T-helper 2 cell treated with Interferon-gamma antibody and Interleukin-4, amounts not matched to agents 100 ng/mL and 5 ng/mL, for 36 hours (primary cell): ENCODE data around the gene TMEM51. TPM values are rescaled to one million over a fixed set of nuclear protein-coding genes. Genes with fewer than 3 reads are reported as not detected.

Source experiments
- intact Hi-C: fragments of 100-400 bp; cut with micrococcal nuclease; formaldehyde crosslinking; loops from one replicate; pipeline ENCODE4 v1.15.1; 2023
- total RNA-seq: library from RNA; stranded (reverse); gene quantifications from 2 replicates; pipeline ENCODE4 v1.2.3, GENCODE V29; 2022

The TMEM51 gene
- total RNA-seq, 1 donor from 2014 or later = not detected

DNA sequence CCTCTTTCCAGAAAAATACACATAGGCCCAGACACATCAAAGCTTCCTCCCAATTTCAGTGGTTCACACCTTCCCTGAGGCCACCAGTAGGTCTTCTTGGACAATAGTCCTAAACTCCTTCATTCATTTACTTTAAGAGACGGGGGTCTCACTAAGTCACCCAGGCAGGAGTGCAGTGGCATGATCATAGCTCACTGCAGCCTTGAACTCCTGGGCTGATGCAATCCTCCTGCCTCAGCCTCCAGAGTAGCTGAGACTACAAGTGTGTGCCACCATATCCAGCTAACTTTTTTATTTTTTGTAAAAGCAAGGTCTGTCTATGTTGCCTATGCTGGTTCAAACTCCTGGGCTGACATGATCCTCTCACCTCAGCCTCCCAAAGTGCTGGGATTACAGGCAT, 85.2 kb downstream of the TMEM51 start:
- intact Hi-C loops = loop anchor here (10.0 kb wide), 1 partner anchor 84 kb away; the partner anchor contains the start of gene TMEM51

DNA sequence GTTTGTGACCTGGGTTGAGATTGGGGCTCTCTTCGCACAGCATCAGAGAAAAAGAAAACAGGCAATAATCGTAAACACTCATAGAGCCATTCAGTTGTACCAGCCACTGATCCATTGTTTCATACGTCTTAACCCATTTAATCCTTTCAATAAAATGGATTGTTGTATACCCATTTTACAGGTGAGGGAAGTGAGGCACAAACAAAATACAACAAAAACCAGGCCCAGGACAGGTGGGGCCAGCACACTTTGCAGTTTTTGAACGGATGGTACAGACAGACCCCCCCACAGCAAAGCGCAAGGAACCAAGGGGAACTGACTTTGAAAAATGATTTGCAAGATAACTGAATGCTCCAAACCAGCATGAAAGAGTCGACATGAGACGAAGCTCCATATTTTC, 89.2 kb downstream of the TMEM51 start:
- intact Hi-C loops = no loop called here

DNA sequence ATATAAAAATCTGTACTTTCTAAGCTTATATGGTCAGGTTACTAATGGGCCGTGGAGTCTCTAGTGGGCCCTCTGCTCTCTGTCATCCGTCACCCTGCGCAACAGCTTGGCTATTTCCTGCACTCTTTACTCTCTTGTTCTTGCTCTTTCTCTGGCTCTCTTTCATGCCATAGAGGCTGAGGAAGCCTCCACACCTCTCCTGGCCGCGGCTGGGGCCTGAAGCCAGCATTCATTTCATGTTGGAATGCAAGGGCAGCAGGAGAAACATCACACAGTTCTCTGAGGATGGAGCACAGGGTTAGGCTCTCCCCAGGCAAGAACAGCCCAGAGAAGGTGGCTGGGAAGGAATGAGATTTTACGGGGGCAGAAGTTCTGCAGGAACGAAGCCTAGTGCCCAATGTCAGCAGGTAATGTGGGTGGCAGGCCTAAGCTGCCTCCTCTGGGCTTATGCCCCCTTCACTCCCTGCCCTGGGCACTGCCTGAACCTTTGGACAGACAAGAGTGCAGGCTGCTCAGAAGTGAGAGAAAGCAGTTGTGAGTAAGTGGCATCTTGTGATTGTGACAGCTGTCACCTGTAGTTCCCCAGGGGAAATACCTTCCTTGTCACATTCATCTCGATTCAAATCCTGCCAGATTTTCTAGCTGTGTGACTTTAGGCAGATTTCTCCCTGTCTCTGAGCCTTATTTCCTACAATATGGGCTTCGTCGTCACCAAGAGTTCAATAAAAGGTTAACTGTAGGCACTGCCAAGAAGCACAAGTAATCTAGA, 89.9 kb downstream of the TMEM51 start:
- intact Hi-C loops = no loop called here

DNA sequence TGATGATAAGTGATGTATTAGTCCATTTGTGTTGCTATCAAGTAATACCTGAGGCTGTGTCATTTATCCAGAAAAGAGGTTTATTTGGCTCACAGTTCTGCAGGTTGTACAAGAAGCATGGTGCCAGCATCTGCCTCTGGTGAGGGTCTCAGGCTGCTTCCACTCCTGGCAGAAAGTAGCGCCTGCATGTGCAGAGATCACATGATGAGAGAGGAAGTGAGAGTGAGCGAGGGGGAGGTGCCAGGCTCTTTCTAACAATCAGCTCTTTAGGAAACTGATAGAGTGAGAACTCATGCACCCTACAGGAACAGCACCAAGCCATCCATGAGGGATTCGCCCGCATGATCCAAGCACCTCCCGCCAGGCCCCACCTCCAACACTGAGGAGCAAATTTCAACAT, 91.3 kb downstream of the TMEM51 start:
- intact Hi-C loops = no loop called here

DNA sequence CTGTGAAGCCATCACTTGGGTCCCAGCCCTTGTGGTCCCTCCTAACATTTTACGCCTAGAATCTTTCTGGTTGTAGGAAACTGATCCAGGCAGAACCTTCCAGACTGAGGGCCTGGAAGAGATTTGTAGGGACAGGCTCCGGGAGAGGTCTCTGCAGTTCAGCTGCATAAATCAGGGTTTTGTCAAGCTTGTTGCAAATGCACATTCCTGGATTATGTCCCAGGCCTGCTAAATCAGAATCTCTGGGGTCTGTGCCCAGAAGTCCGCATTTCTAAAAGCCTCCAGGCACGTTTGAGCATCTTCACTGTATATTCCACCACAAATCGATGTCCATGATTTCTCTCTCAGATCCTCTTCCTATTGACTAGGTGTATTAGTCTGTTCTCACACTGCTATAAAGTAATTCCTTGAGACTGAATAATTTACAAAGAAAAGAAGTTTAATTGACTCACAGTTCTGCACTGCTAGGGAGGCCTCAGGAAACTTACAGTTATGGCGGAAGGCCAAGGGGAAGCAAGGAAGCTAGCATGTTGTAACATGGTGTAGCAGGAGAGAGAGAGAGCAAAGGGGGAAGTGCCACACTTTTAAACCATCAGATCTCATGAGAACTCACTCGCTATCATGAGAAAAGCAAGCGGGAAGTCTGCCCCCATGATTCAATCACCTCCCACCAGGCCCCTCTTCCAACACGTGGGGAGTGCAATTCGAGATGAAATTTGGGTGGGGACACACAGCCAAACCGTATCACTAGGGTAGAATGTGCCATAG, 92.2 kb downstream of the TMEM51 start:
- intact Hi-C loops = no loop called here

DNA sequence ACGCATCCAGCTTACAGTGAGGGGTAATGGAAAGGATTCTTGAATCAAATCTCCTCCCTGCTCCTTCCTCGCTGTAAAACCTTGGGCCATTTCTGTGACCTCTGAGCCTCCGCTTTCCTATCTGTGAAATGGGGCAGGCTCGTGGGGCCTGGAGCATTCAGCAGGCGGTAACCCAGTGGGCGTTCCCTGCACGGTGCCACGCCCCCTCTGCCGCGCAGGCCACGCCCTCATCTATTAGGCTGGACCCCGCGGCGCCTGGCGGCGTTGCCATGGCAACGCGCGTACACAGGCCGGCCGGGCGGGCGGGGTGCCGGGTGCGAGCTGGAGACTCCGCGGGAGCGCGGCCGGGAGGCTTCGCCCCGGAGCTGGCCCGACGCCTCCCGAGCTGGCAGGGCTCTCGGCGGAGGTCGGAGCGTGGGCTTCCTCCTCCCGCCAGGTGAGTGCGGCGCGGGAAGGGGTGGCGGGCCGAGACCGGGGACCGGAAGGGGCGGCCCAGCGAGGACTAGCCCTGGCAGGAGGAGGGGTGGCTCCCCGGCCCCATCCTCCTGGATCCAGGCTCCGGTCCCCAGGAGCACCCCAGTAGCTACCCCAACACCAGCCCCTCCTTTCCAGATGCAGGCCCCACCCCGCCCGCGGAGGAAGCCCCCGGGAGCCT, 93.5 kb downstream of the TMEM51 start, which contains the start of gene FHAD1:
Gene FHAD1, plus strand, starts transcription at position 264 of the 655 bp plus-strand sequence. CDS start 4,562 bp downstream, outside the sequence.
- intact Hi-C loops = no loop called here

DNA sequence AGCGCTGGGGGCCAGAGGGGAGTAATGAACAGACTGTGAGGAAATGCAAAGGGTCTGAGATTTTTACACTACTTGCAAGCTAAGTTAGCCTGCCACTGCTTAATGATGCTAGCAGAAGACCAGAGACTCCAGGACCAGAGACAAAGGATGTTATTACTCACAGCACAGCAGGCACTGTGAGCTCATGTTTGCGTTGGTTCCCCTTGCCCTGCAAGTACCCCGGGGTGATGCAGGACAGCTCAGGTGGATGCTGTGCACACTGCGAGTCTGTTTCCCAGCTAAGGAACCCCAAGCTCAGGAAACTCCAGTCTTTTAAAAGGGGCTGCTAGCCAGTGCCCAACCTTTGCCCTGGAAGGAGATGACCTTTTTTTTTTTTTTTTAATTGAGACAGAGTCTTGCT, 94.7 kb downstream of the TMEM51 start:
- intact Hi-C loops = loop anchor here (2.0 kb wide), 1 partner anchor 17 kb away; no protein-coding TSS in a partner anchor

DNA sequence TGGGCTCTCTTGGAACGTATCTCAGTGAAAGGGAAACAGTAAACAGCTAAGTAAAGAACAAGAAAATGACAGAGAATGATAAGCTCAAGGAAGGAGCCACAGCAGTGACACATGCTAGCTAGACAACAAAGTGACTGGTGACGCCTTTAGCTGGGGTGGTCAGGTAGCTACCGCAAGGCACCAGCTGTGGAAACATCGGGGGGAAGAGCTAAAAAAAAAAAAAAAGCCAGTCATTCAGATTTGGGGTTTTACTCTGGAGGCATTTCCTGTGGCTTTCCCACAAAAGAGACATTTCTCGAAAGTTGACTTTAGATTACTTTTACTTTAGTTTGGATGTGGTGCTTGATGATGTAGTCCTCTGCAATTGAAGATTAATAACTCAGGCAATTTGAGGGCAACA, 95.5 kb downstream of the TMEM51 start:
- intact Hi-C loops = loop anchor here (2.0 kb wide), 1 partner anchor 18 kb away; no protein-coding TSS in a partner anchor

DNA sequence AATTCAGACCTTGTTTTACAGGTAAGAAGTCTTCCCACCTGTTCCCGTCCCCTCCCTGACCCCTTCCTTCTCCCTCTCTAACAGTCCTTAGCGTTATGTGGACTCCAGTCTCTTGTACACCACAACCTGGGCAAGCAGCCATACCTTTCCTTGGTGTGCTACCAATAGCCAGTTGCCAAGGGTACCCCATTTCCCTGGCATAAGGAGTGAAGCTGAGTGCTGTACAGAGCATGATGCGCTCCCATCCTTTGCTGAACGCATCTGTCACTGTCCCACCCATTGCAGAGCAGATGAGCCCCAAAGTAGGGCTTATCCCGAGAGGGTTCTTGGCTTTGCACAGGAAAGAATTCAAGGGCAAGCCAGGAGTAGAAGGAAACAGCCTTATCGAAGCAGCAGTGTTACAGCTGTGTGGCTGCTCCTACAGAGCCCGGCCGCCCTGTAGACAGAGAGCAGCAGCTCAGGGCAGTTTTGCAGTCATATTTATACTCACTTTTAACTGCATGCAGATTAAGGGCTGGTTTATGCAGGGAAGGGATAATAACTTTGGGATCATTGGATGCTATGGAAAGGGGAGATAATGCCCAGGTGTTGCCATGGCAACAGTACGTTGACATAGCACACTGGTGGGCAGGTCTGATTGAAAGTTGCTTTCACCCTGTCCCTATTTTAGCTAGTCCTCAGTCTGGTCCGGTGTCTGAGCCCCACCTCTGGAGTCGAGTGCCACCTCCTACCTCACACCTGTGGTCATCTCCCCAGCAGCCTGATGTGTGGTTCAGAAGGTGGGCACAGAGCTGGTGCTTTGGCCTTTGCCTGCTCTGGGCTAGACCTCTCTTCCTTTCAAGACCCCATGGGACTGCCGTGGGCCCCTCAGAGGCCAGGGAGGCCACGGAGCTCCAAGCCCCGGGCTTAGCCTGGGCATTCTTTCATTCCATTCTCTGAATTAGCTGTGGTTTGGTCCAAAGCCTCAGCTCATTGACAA, 98.6 kb downstream of the TMEM51 start:
- intact Hi-C loops = loop anchor here (5.0 kb wide), 1 partner anchor 95 kb away; no protein-coding TSS in a partner anchor

DNA sequence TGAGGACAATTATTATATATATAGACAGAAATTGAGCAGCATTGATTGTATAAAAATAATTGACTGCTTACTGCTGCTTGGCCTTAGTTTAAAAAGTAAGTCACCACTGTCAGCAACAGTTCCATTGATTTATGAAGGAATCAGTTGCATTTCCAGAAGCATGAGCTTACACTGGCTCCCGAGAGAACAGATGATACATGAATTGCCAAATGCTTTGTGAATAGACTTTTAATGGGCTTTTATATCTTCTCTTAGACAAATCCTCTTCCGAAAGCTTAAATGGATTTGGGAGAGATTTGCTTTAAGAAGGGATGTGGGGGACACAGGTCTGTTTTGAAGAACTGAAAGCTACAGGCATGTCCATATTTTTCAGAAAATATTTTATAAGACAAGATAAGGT, 101.0 kb downstream of the TMEM51 start:
- intact Hi-C loops = loop anchor here (5.0 kb wide), 1 partner anchor 93 kb away; no protein-coding TSS in a partner anchor

DNA sequence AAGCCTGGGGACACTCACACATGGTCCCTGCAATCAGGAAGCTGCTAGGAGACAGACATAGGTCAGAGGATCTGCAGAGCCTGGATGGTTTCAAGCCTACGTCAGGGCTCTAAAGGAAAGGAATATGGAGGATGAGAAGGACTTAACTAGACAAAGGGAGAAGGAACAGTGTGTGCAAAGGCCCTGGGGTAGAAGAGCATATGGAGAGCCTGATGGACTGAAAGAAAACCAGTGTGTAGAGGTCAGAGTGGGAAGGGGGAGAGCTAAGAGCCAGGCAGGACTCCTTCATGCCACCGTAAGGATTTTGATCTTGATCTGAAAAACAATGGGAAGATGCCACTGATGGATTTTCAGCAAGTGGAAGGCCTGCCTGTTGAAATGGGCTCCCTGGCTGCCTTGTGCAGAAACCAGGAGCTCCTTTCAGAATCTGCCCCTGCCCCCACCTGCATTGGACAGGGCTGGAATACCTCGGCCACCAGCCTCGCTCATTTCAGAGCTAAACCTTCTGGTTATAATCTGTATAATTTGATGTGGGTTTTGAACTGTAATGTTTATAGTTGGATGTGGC, 102.1 kb downstream of the TMEM51 start:
- intact Hi-C loops = no loop called here

DNA sequence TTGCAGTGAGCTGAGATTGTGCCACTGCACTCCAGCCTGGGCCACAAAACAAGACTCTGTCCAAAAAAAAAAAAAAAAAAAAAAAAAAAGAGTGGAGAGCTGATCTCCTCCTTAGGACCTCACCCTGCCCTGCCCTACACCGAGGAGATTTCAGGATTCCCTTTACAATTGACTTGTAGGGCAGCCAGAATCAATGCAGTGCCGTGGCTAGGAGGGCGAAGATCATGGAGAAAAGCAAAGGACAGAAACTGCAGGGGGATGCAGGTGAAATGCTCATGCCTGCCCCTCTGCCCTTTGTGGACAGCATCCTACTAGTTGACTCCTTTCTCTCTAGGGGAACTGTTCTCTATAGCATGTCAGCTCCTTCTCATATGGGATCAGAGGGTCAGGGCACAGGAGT, 103.0 kb downstream of the TMEM51 start:
- intact Hi-C loops = no loop called here

DNA sequence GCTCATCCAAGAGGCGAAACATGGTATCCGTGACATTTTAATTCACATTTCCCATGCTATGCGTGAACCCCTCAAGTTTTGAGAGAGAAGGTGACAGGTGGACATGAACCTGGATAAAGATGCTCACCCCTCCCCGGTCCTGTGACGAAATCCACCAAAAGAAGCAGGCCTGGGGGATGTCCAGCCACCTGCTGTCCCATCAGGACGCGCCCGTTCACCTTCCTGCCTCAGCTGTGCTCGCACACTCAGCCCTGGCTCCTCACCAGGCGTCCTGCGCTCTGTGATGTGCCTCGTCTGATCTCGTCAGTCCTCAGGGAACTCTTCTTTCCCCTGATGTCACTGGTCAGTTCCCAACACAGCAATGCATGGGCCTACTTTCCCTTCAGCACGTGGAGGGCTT, 103.8 kb downstream of the TMEM51 start:
- intact Hi-C loops = no loop called here

DNA sequence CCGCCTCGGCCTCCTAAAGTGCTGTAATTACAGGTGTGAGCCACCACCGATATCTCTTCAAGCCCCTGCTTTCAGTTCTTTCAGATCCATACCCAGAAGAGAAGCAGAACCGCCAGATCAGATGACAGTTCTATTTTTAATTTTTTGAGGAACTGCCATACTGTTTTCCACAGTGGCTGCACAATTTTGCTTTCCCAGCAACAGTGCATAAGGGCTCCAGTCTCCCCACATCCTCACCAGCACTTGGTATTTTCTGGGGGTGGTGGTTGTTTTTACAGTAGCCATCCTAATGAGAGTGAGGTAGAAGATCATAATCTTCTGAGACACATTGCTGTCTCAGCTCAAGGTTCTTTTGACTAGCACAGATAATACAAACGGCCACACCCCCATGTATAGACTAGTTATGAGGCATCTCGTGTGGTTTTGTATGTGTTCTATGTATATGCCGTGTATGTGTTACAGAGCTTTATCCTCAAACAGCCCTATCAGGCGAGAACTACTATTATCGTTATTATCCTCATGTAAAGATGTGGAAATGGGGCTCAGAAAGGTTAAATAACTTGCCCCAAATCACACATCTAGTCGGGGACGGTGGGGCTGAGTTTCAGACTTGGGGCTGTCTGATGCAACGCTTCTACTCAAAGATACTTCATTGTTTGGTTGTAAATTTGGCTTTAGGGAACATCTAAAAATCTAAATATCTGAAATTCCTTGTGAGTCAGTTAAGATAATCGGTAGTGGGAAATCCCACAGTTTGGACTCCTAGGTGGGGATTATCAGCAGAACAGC, 105.5 kb downstream of the TMEM51 start:
- intact Hi-C loops = no loop called here

DNA sequence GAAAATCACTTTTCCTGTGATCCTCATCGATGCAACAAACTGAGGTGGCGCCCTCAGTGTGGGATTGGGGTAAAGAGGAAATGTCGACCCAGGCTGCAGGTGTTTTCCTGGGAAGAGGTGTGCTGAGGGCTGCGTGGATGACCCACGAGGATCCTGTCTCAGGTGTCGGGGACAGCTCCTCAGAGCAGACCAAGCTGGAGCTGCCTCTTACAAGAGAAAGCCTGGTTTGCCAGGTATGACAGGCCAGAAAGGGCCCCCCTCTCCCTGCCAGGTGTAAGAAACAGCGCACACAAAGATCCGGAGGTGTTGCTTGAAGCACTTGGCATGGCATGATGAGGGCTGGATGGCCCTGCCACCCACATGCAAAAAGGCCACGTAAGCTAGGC, 106.1 kb downstream of the TMEM51 start:
- intact Hi-C loops = no loop called here

DNA sequence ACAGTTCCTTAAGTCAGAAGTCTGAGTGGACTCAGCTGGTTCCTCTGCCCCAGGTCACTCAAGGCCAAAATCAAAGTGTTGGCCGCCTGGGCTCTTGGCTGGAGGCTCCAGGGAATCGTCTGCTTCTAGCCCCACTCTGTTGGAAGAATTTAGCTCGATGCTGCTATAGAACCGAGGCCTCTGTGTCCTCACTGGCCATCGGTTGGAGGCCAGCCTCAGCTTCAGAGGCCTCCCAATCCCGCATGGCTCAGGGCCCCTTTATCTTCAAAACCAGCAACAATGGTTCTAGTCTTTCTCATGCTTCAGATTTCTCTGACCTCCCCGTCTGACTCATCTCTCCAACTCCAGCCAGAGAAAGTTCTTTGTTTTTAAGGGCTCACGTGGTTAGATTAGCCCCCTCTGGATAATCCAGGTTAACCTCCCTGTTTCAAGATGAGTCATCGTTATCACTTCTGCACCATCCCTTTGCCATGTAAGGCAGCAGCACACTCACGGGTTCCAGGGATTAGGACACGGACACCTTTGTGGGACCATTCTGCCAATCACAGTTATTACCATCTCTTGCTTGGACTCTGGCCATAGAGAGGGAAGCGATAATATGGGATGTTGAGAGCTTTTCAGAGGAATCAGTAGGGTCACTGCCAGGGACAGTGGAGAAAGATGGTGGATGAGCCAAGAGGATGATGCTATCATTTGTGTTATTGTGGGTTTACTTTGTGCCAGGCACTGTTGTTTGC, 107.0 kb downstream of the TMEM51 start:
- intact Hi-C loops = no loop called here

DNA sequence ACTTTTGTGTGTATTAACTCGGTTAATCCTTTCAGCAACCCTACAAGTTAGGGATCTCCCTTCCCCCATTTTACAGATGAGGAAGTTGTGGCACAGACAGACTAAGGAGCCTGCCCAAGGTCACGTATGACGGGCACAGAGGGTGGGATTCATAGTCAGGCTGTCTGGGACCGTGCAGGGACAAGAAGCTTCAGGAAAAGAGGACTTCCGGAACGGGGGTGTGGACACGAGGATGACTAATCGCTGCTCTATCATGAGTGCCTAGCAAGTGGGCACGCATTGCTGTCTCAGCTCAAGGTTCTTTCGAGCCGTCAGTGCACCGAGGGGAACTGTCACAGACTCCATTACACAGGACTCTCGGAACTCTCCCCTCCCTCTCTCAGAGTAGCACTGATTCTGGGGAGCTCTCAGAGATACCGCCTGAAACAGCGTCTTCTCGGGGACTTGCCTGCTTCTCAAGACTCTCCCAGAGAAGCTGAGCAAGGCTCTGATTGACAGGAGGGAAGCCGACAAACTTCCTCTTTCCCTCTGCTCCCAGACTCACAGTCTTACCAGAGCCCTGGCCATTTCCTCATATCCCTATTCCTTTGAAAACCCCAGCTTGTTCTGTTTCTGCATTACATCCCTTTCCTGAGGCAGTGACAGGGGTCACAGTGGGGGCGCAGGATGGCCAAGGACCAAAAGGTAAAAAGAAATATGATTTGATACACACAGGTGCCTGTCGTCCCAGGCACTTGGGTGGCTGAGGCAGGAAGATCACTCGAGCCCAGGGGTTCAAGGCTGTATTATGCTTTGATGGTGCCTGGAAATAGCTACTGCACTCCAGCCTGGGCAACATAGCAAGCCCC, 107.8 kb downstream of the TMEM51 start:
- intact Hi-C loops = no loop called here

DNA sequence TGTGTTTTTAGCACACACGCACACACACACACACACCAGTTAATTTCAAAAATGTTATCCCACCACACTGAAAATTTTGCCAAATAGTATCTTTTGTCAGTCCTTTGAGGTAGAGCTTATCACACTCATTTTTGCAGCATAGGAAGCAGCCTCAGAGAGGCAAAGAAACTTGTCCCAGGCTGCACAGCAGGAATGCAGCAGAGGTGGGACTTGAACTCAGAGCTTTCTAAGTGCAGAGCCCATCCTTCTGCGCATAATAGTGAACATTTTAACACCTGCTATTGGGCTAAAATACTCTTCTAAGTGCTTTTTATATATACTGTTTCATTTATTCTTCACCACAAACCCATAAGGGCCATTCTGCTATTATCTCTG, 108.4 kb downstream of the TMEM51 start:
- intact Hi-C loops = no loop called here
